Mucosa of stomach (tissue), 1 donor: ENCODE data around the gene LAMTOR5.
"Not testable (repeated sequence)": the region's sequence is repeated elsewhere in the genome, so short reads cannot be mapped to it uniquely, and the experiment has no call there.

Source experiments
- H3K27me3 ChIP-seq: one replicate; pipeline ENCODE4 v1.7.0; 2013; ENCODE audit warnings: mild to moderate bottlenecking, low read length; ENCODE audit not compliant: control insufficient read depth, insufficient read depth
- H3K36me3 ChIP-seq: one replicate; pipeline ENCODE4 v1.7.0; 2013; ENCODE audit warnings: low read length; ENCODE audit not compliant: control insufficient read depth, insufficient read depth
- H3K4me1 ChIP-seq: one replicate; pipeline ENCODE4 v1.7.0; 2013; ENCODE audit warnings: mild to moderate bottlenecking, low read length; ENCODE audit not compliant: control insufficient read depth, insufficient read depth
- H3K4me3 ChIP-seq: one replicate; pipeline ENCODE4 v1.7.0; 2013; ENCODE audit warnings: low read length
- H3K9ac ChIP-seq: one replicate; pipeline ENCODE4 v1.7.0; 2013; ENCODE audit warnings: mild to moderate bottlenecking, low read length, moderate library complexity
- H3K9me3 ChIP-seq: one replicate; pipeline ENCODE4 v1.7.0; 2013; ENCODE audit warnings: mild to moderate bottlenecking, low read length, moderate library complexity; ENCODE audit not compliant: control insufficient read depth
- donor health status: Pancreatic carcinoma.

Gene LAMTOR5

DNA sequence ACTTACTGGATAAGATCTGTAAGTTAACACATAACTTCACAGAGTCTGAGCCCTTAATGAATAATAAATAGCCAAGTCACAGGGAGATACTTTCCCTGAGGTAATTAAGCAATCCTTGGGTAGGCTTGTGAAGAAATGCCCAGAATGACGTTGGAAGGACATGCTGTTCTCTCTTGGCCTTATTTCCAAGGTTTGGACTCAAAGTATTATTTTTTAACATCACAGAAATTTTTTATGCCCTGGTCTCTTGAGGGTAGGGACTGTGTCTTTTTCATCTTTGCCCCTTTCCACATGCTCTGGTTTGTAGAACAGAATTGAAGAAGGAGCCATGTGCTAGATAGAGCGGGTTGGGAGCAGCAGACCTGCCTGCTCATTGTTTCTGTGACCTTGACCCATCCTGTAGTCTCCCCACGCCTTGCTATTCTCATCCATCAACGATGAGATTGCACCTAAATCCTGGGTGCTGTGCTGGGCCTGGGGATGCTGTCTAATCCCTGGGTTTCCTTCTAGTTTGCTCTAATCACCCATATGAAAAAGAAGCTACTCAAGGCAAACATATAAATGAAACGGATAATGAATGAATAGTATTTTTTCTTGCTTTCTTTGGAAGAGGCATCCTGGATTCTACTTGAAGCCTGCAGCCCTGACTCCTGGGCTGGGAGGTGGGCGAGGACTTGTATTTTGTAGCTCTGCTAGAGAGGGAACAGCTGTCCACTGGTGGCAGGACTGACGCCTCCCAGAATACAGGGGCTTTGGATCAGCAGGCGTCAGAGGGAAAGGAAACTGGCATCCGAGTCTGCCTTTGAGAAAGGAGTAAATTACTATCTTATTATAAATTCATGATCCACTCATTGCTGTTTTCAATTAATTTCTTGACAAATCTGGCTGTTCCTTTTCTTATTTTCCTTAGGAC lies 17.5 kb upstream of the LAMTOR5 start:
- H3K4me1 ChIP-seq, result no peaks in the 10 kb centered on the region
- H3K27me3 ChIP-seq, result peaks cover 8% of the 10 kb centered on the region
- H3K9me3 ChIP-seq, result no peaks in the 10 kb centered on the region
- no peak overlapping the region for H3K4me3 ChIP-seq
- H3K9ac ChIP-seq, result no peak overlapping the region
- H3K36me3 ChIP-seq, result no peaks in the 10 kb centered on the region

DNA sequence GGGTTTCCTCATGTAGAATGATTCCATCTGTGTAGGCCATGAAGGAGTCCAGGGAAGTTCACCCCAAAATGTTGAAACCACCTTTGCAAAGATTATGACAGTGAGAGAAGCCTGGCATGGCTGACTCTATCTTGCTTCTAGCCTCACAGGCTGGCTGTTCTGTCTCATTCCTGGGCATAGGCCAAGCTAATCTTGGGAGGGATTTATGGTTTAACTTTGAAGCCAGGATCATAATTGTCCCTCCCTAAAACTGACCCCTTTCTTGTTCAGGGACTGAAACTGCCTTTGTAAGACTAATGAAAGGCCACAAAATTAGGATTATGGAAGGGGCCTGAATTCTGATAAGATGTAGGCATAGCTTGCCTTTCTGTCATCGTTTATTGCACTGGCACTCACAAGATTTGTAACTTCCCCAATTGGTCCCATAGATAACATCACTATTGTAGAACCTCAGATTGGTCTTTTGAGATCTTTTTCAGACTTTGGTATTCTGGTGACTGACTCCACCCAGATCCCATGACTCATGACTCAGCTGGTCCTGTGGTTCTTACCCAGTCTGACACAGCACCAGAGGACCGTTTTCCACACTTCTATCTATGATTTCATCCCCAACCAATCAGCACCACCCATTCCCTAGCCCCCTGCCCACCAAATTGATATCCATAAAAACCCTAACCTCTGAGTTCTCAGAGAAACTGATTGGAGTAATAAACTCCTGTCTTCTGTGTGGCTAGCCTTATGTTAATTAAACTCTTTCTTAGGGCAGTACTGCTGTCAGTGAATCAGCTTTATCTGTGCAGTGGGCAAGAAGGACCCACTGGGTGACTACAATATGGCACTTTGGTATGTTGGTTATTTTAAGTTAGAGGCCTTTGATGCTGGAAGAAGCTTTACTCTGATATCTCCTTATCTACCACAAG lies 13.6 kb upstream of the LAMTOR5 start:
- H3K27me3 ChIP-seq, result peaks cover 4% of the 10 kb centered on the region
- H3K4me1 ChIP-seq, result no peaks in the 10 kb centered on the region
- no peak overlapping the region for H3K9ac ChIP-seq
- H3K9me3 ChIP-seq, result no peaks in the 10 kb centered on the region
- H3K4me3 ChIP-seq, result no peak overlapping the region
- no peaks in the 10 kb centered on the region for H3K36me3 ChIP-seq

GRCh38 chr1:110420023-110420662 lies 12.6 kb upstream of the LAMTOR5 start:
- Histone ChIP-seq H3K4me1 (no peaks in the 10 kb centered on the region), H3K4me3 (no peak overlapping the region), H3K9me3 (no peaks in the 10 kb centered on the region), H3K36me3 (no peaks in the 10 kb centered on the region), H3K9ac (no peak overlapping the region), H3K27me3 (peaks cover 4% of the 10 kb centered on the region)

DNA sequence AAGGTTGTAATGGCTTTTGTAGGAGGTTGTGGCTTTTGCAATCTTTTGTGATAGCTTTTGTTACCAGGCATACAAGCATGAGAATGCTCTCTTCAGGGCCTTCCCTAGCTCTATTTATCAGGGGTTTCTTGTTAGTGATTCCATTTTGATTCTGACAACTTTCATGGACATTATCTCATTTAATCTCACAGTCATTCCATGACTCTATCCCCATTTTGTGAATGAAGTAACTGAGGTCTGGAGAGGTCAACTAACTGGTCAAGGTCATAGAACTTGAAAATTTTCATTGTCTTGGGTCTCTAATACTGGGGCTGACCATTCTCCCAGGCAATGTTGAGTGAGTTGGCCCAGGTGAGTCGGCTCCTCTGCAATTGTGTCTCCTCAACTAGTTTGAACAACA lies 11.2 kb upstream of the LAMTOR5 start:
- Histone ChIP-seq H3K9ac (no peak overlapping the region), H3K27me3 (no peaks in the 10 kb centered on the region), H3K4me3 (no peak overlapping the region), H3K4me1 (no peaks in the 10 kb centered on the region), H3K9me3 (no peaks in the 10 kb centered on the region), H3K36me3 (no peaks in the 10 kb centered on the region)

DNA sequence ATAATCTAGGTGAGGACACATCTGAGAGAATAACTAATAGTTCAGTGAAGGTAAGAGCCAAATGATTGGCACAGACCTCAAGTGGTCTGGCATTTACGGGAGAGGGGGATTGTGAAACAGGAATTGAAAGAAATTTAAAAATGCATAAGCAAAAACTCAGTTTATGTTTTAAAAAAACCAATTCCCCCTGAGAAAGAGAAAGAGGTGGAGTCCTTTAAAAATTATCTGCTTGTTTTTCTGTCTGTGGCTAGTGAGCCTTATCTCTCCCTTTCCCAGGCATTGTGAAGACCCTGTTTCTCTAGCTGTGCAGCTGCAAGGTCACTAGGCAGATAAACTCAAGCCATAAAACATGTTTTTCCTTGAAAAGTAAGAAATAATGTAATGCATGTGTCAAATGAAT lies 5.6 kb upstream of the LAMTOR5 start:
- not testable (repeated sequence) for H3K36me3 ChIP-seq

GRCh38 chr1:110412576-110412975 lies 5.1 kb upstream of the LAMTOR5 start:
- Histone ChIP-seq H3K27me3 (no peaks in the 10 kb centered on the region), H3K4me1 (peaks cover 10% of the 10 kb centered on the region), H3K4me3 (no peak overlapping the region), H3K36me3 (no peaks in the 10 kb centered on the region), H3K9me3 (no peaks in the 10 kb centered on the region), H3K9ac (no peak overlapping the region)

More for the DNA sequence above, 5.6 kb upstream of the LAMTOR5 start:
- H3K4me1 ChIP-seq, H3K27me3 ChIP-seq, H3K9ac ChIP-seq, H3K4me3 ChIP-seq, H3K9me3 ChIP-seq: not testable (repeated sequence)

DNA sequence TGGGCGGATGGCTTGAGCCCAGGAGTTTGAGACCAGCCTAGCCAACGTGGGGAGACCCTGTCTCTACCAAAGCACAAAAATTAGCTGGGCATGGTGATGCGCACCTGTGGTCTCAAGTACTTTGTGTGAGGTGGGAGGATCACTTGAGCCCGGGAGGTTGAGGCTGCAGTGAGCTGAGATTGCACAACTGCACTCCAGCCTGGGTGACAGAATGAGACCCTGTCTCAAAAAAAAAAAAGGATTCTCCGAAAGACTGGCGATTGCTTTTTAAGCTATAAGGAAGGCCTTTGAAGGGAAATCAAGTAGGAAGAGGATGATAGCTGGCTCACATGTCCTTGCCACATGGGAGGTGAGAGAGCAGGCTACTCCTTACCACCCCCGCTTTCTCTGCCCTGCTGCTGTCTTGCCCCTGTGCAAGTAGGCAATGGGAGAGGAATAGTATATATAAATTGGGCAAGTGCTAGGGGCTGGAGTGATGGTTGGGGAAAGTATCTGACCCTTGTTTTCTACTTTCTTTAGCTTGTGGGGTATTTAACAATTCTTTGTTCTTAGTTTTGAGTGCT lies 3.8 kb upstream of the LAMTOR5 start:
- Histone ChIP-seq H3K36me3 (no peaks in the 10 kb centered on the region), H3K4me3 (no peak overlapping the region), H3K9me3 (no peaks in the 10 kb centered on the region), H3K9ac (no peak overlapping the region), H3K27me3 (no peaks in the 10 kb centered on the region), H3K4me1 (peaks cover 12% of the 10 kb centered on the region)

- no peak overlapping the region for H3K9ac ChIP-seq
- no peaks in the 10 kb centered on the region for H3K27me3 ChIP-seq
- H3K9me3 ChIP-seq, result no peaks in the 10 kb centered on the region
- no peak overlapping the region for H3K4me3 ChIP-seq
- peaks cover 15% of the 10 kb centered on the region for H3K4me1 ChIP-seq
- H3K36me3 ChIP-seq, result no peaks in the 10 kb centered on the region
These were observed 1.8 kb upstream of the LAMTOR5 start for GRCh38 chr1:110409316-110409715.

- Histone ChIP-seq H3K4me1 (peaks cover 15% of the 10 kb centered on the region), H3K9ac (peak overlapping the region; percentile 98), H3K9me3 (no peaks in the 10 kb centered on the region), H3K36me3 (no peaks in the 10 kb centered on the region), H3K4me3 (no peak overlapping the region), H3K27me3 (no peaks in the 10 kb centered on the region)
These were observed 994 bp upstream of the LAMTOR5 start for GRCh38 chr1:110408488-110408887.

DNA sequence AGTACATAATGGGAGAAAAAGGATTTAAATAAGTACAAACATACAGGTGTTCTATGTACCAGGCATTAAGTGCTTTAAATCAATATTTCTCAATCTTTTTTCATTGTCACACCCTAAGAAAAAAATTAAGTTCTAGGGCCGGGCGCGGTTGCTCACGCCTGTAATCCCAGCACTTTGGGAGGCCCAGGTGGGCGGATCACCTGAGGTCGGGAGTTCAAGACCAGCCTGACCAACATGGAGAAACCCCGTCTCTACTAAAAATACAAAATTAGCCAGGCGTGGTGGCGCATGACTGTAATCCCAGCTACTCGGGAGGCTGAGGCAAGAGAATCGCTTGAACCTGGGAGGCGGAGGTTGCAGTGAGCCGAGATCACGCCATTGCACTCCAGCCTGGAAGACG lies 1.1 kb downstream of the LAMTOR5 start:
- H3K4me3 ChIP-seq, H3K9me3 ChIP-seq, H3K36me3 ChIP-seq, H3K27me3 ChIP-seq: not testable (repeated sequence)
- H3K9ac ChIP-seq, result peak overlapping the region; percentile 98
- peaks cover 15% of the 10 kb centered on the region for H3K4me1 ChIP-seq

DNA sequence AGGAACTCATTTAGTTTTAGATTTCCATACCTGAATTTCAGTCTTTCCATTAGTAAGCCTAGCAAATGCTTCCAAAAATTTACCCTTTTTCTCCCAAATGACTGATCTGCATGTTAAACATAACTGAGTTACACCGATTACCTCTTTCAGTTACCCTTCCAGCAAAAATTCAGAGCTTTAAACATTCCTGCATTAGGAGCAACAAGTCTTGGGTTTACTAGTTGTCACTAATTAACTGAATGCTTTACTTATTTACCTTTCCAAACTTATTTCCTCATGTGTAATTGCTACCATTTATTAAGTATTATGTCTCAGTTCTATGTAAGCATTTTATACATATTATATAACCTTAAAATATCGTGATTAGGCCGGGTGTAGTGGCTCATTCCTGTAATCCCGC lies 3.1 kb downstream of the LAMTOR5 start:
- no peaks in the 10 kb centered on the region for H3K9me3 ChIP-seq
- peaks cover 7% of the 10 kb centered on the region for H3K36me3 ChIP-seq
- H3K4me3 ChIP-seq, result no peak overlapping the region
- no peak overlapping the region for H3K9ac ChIP-seq
- no peaks in the 10 kb centered on the region for H3K27me3 ChIP-seq
- peaks cover 15% of the 10 kb centered on the region for H3K4me1 ChIP-seq
